SK-N-MC (cell line): ENCODE data around the gene LRTM1.

ENCODE experiments used
- DNase-seq: peaks from one replicate; pipeline ENCODE4 v3.0.0-alpha.2; 2011; ENCODE audit warnings: low read depth, low spot score
- H3K27ac ChIP-seq: fragments of 200-600 bp; sonication (generic); 2 replicates; pipeline ENCODE4 v1.5.1; 2016; ENCODE audit warnings: mixed run types
- H3K36me3 ChIP-seq: fragments of 200-600 bp; sonication (generic); 2 replicates; pipeline ENCODE4 v1.6.1; 2017; ENCODE audit warnings: antibody characterized with exemption, low read length, mixed read lengths; ENCODE audit not compliant: insufficient read depth
- H3K4me3 ChIP-seq: fragments of 200-600 bp; sonication (generic); 2 replicates; pipeline ENCODE4 v1.5.1; 2016
- H3K9ac ChIP-seq: fragments of 200-600 bp; sonication (generic); 2 replicates; pipeline ENCODE4 v1.8.0; 2017; ENCODE audit warnings: mixed run types, mixed read lengths; ENCODE audit not compliant: insufficient read length
- H3K9me3 ChIP-seq: fragments of 200-600 bp; sonication (generic); 2 replicates; pipeline ENCODE4 v1.6.1; 2017; ENCODE audit warnings: low read depth, mild to moderate bottlenecking, antibody characterized with exemption, low read length, moderate library complexity, mixed read lengths
- EZH2 ChIP-seq: fragments of 200-600 bp; sonication (generic); IDR thresholded peaks from one replicate; pipeline ENCODE4 v1.6.1; 2017; ENCODE audit warnings: antibody characterized with exemption
- FOXP2 ChIP-seq: optimal IDR thresholded peaks from 2 replicates; pipeline ENCODE3; 2011; ENCODE audit warnings: mild to moderate bottlenecking, moderate library complexity; ENCODE audit not compliant: insufficient read depth; ENCODE audit errors: extremely low read length, control extremely low read depth
- POLR2AphosphoS5 ChIP-seq: IDR thresholded peaks from 2 replicates; pipeline ENCODE4 v1.6.1; 2012; ENCODE audit warnings: mild to moderate bottlenecking, low read depth, low read length, borderline replicate concordance

LRTM1 gene

DNA sequence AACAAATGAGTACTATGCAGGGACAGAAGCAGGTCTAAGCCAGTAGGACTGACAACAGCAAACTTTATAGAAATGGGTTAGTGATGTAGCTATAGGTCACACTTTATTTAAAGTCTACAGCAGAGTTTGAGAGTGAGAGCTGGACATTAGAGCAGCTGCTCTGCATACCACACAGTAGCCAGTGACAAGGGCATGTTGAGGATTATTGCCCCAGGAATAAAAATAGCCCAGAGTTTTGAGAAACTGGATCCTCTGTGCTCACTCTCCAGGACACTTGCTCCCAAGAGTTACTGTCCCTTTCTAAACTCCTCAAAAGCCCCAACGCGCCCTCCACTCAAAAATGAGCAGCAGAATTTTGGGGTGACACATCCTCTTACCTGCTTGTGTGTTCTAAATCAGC lies 21.1 kb downstream of the LRTM1 start:
- H3K4me3 ChIP-seq = no peak overlapping the region
- no peaks in the 10 kb centered on the region for H3K9me3 ChIP-seq
- H3K36me3 ChIP-seq = no peaks in the 10 kb centered on the region
- no peak overlapping the region for H3K9ac ChIP-seq
- TF ChIP-seq EZH2 (no peak), FOXP2 (no peak), POLR2AphosphoS5 (no peak)
- no peak for DNase-seq
- H3K27ac ChIP-seq = no peak overlapping the region

DNA sequence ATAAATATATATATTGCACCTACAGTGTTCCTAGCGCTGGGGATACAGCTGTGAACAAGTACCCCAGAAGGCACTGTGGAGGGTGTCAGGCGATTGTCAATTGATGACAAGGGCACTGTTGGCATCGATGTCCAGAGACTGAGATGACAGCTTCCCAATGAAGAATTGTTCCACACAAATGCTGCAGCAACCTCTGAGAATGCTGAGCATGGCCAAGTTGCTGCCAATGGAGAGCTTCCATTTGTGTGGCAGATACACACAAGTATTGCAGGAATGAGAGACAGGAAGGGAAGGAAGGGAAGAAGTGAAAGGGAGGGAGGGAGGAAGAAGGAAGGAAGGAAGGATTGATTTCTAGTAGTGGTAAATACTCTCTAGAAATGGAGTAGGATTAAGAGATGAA lies 21.9 kb downstream of the LRTM1 start:
- Histone ChIP-seq H3K9me3 (no peaks in the 10 kb centered on the region), H3K36me3 (no peaks in the 10 kb centered on the region), H3K27ac (no peak overlapping the region), H3K4me3 (no peak overlapping the region), H3K9ac (no peak overlapping the region)
- TF ChIP-seq EZH2 = no peak
- TF ChIP-seq POLR2AphosphoS5 = no peak
- no peak for TF ChIP-seq FOXP2
- no peak for DNase-seq

DNA sequence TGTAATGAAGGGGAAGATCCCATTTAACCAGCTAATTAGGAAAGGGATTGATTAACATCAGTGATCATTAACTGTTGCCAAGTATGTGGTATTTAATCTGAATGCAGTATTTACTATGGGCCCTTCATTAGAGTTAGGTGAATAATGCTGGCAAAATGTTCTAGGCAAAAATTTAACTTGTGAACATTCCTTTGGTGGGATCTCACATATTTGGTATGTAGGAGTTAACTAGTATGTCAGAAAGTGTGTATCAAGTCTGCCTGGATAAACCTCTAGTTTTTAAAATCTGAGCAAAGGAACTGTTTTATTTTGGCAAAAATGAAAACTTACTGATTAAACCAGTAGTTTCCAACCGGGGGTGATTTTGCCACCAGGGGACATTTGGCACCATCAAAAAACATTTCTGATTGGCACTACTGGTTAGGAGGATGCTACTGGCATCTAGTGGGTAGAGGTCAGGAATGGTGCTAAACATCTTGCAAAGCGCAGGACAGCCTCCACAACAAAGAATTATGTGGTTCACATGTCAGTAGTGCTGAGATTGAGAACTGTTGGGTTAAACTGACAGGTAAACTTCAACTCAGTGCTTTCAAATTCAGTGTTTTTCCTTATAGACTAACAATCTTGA lies 22.5 kb downstream of the LRTM1 start:
- H3K9ac ChIP-seq = no peak overlapping the region
- H3K9me3 ChIP-seq = no peaks in the 10 kb centered on the region
- TF ChIP-seq EZH2 = no peak
- no peak for TF ChIP-seq FOXP2
- TF ChIP-seq POLR2AphosphoS5 = no peak
- H3K27ac ChIP-seq = no peak overlapping the region
- no peak for DNase-seq
- H3K4me3 ChIP-seq = no peak overlapping the region
- H3K36me3 ChIP-seq = no peaks in the 10 kb centered on the region

DNA sequence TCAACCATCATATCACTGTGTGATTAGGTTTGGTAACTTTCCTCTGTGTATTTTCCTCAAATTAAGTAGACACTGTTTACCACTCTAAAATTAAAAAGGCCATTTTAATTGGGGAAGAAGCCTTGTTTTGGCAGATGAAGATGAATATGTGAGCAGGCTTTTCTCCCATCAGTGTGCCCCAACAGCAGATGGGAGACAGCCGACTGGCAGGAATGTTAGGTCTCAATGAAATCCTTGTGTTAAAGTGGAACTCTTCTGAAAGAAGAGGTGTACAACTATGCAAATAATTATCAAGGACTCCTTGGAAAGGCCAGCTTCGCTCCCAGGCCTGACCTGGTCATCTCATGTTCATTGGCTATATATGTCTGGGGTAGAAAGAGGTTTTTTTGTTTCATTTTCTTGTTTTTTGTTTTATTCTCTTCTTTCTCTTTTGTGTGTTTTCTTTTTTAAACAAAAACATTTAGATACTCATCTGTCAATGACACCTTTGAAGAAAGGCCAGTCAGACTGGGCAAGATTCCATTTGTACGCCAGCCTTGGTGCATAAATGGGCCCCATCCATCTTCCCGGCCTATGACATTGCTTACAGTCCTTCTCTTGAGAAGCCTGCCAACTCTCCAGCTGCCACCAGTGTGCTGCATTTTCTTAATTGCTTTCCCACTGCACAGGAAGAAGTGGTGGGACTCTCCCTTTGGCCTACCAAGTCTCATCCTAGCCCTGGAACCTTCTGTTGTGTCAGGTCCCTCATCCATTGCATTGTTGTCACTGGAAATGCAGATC lies 25.8 kb downstream of the LRTM1 start:
- no peaks in the 10 kb centered on the region for H3K36me3 ChIP-seq
- H3K4me3 ChIP-seq = no peak overlapping the region
- no peaks in the 10 kb centered on the region for H3K9me3 ChIP-seq
- H3K9ac ChIP-seq = no peak overlapping the region
- no peak overlapping the region for H3K27ac ChIP-seq
- no peak for TF ChIP-seq FOXP2
- no peak for TF ChIP-seq EZH2
- TF ChIP-seq POLR2AphosphoS5 = no peak
- no peak for DNase-seq

DNA sequence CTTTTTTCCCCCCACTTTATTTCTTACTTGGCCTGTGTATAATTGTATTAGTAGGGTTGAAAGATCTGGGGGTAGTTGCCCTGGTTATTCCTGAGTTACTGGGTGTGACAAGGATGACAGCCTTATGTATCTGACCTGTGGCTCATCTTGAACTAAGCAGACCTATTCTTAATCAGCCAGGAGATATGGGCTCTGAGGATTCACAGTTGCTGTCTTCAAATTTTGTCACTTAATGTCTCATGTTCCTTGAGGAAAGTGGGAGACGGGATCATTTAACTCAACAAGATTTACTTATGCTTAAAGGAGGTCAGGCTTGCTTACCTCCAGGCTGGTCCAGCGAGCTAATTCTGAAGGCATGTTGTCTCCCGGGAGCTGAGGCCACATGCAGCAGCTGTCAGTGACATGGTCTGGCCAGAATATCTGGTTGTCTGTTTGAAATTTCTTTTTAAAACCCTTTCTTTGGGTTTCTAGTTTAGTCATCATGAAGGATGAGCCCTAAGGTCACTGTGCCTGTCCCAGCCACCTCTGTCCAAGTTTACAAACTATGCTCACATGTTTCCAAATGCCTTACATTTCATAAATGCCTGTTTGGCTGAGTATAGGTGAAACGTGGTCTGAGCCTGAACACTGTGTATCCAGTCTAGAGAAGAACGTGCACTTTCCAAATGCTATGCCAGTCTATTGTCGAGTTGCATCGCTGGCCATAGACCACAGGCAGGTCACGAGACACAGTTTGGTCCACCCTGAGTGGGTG lies 26.8 kb downstream of the LRTM1 start:
- Histone ChIP-seq H3K9me3 (no peaks in the 10 kb centered on the region), H3K9ac (no peak overlapping the region), H3K36me3 (no peaks in the 10 kb centered on the region), H3K27ac (no peak overlapping the region), H3K4me3 (no peak overlapping the region)
- TF ChIP-seq EZH2 = no peak
- TF ChIP-seq FOXP2 = no peak
- TF ChIP-seq POLR2AphosphoS5 = no peak
- DNase-seq = no peak

DNA sequence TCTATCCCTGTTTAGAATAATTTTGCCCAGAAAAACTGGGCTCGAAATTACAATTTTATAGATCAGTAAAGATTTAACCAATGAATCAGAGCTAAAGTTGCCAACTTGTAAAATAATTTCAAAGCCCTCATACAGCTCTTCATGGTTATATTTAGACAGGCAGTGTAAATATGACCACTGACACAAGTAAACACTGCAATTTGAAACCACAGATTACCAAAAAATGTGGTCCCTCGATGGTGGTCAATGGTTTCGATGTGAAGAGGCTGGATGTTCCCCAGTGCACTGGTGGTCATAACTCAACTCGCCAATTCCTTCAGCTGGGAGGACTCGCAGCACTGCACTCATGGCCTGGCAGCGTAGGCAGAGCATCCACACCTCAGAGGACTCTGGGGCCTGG lies 28.6 kb downstream of the LRTM1 start:
- DNase-seq = no peak
- Histone ChIP-seq H3K27ac (no peak overlapping the region), H3K36me3 (no peaks in the 10 kb centered on the region), H3K4me3 (no peak overlapping the region), H3K9me3 (no peaks in the 10 kb centered on the region), H3K9ac (no peak overlapping the region)
- TF ChIP-seq POLR2AphosphoS5 (no peak), FOXP2 (no peak), EZH2 (no peak)

DNA sequence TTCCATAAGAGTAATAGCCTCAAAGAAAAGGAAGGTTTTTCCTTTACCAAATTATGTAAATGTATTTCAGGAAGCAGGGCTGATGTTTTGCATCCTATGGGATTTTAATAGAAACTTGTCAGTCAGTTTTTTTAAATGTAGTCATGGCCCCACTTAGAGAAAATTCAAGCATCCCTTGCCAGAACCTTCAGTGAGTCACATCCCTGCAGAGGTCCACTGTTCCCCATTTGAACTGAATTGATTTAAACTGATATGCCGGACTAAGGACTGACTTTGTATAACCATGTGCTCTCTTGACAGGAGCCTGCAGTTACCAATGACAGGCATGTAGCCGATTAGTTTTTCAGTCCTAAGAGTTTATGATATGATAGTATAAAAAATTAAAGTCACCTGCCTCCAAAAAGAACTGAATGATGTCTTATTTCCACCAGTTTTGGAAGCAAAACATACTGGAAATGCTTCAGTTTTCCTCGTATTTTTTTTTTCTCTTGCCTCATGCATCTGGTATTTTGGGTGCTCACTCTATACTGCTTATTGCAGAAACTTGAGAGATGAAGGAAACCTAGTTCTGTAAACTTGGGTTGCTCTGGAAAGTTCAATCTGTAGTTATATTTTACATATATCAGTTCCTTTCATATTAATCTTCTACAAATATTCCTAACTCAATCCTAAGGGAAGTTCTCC lies 30.7 kb downstream of the LRTM1 start:
- no peaks in the 10 kb centered on the region for H3K9me3 ChIP-seq
- no peak for DNase-seq

DNA sequence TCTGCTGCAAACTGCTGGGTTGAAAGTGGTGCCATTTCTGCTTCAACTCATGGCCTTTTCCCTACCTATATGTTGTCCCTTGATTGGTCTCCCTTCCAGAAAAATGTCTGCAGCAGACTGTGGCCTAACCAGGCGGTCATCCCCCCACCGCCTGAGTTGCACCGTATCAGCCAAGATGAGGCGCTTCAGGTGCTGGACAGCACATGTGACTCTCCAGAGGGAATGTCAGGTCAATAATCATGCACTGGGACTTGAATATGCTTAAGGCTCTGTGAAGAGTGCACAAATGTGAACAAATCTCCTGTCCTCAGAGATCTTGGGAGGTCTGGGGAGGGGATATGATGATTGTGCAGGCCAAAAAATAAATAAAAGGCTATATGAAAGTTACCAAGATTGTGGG lies 32.2 kb downstream of the LRTM1 start:
- no peak overlapping the region for H3K4me3 ChIP-seq
- H3K27ac ChIP-seq = no peak overlapping the region
- H3K9me3 ChIP-seq = no peaks in the 10 kb centered on the region
- no peak for DNase-seq
- TF ChIP-seq POLR2AphosphoS5 = no peak
- no peaks in the 10 kb centered on the region for H3K36me3 ChIP-seq
- H3K9ac ChIP-seq = no peak overlapping the region

More for the DNA sequence above, 30.7 kb downstream of the LRTM1 start:
- Histone ChIP-seq H3K36me3 (no peaks in the 10 kb centered on the region), H3K27ac (no peak overlapping the region), H3K9ac (no peak overlapping the region), H3K4me3 (no peak overlapping the region)
- no peak for TF ChIP-seq EZH2
- TF ChIP-seq POLR2AphosphoS5 = no peak
- no peak for TF ChIP-seq FOXP2
